ENCODE measurements around the gene TSKU. TPM values are rescaled to one million over a fixed set of nuclear protein-coding genes. Genes with fewer than 3 reads are reported as not detected.

TSKU gene
- total and polyA plus RNA-seq, 9 donors, result 13.9 to 31.9 (median 23.5) TPM

- Histone ChIP-seq H3K9me3 (replicated peaks; ENCODE audit: control insufficient read depth, low read depth, low read length) (no peaks in the 10 kb centered on the region), H3K27me3 (ENCODE audit: control insufficient read depth, insufficient read depth, low read length) (no peaks in the 10 kb centered on the region), H3K4me1 (ENCODE audit: control insufficient read depth, insufficient read depth, low read length) (peaks cover 29% of the 10 kb centered on the region), H3K36me3 (ENCODE audit: control insufficient read depth, insufficient read depth, low read length) (no peaks in the 10 kb centered on the region), H3K27ac (ENCODE audit: low read length) (no peak overlapping the region), H3K4me3 (ENCODE audit: low read length) (no peak overlapping the region)
- WGBS (ENCODE audit: insufficient coverage), result 80% methylated on average over 2 of the region's 3 CpGs
- no peak for DNase-seq
These were observed 51.0 kb downstream of the TSKU start for GRCh38 chr11:76834151-76834550.

DNA sequence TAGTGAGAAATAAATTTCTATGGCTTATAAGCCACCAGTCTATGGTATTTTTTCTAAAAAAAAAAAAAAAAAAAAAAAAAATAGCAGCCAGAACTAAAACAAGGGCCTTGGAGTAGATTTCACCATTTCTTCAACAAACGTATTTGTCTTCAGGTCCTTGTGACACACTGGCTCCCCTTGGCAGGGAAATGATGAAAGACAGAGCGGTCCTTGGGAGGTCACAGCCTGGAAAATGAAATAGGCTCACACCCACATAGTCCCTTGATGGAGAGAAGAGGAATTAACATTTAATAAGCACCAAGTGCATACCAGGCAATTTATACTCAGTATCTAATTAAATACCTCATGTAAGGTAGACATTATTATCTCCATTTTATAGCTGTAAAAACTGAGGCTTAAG is 51.9 kb downstream of the TSKU start:
- DNase-seq, result no peak
- Histone ChIP-seq H3K4me1 (ENCODE audit: control insufficient read depth, insufficient read depth, low read length) (peaks cover 29% of the 10 kb centered on the region), H3K36me3 (ENCODE audit: control insufficient read depth, insufficient read depth, low read length) (no peaks in the 10 kb centered on the region), H3K4me3 (ENCODE audit: low read length) (no peak overlapping the region), H3K27me3 (ENCODE audit: control insufficient read depth, insufficient read depth, low read length) (no peaks in the 10 kb centered on the region), H3K9me3 (replicated peaks; ENCODE audit: control insufficient read depth, low read depth, low read length) (no peaks in the 10 kb centered on the region), H3K27ac (ENCODE audit: low read length) (no peak overlapping the region)
- WGBS (ENCODE audit: insufficient coverage), result no CpG with 5 or more reads among the region's 2 CpGs

DNA sequence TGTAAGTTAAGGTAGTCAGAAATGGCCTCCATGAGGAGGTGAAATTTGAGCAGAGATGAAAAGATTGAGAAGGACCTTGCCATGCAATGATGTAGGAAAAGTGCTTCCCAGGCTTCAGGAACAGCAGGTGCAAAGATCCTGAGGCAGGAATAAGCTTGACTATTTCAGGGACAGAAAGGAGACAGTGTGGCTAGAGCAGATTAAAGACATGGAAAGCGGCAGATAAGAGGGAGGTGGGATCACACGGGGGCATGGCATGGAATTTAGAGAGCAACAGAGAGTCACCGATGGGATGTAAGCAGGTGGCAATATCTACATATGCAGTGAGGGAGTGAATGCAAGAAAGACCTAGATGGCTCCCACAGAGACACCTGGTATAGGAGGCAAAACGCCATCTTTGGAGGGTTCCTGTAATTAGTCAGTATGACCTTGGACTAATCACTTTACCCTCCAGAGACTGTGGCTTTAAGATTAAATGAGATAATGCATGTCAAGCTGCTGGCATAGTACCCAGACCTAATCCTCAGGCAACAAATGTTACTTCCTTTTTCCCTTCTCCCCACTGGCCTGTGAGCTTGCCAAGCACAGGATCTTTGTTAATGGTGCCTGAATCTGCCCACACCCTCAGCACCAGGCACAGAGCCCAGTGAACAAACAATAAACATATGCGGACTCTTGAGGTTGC is 52.9 kb downstream of the TSKU start:
- Histone ChIP-seq H3K36me3 (ENCODE audit: control insufficient read depth, insufficient read depth, low read length) (no peaks in the 10 kb centered on the region), H3K27ac (ENCODE audit: low read length) (no peak overlapping the region), H3K27me3 (ENCODE audit: control insufficient read depth, insufficient read depth, low read length) (peaks cover 2% of the 10 kb centered on the region), H3K4me3 (ENCODE audit: low read length) (no peak overlapping the region), H3K9me3 (replicated peaks; ENCODE audit: control insufficient read depth, low read depth, low read length) (no peaks in the 10 kb centered on the region), H3K4me1 (ENCODE audit: control insufficient read depth, insufficient read depth, low read length) (peaks cover 22% of the 10 kb centered on the region)
- 57% methylated on average over 4 of the region's 5 CpGs for WGBS (ENCODE audit: insufficient coverage)
- peak; percentile 79 for DNase-seq

GRCh38 chr11:76836613-76837291 is 53.6 kb downstream of the TSKU start:
- no peak overlapping the region for H3K4me3 ChIP-seq (ENCODE audit: low read length)
- peaks cover 2% of the 10 kb centered on the region for H3K27me3 ChIP-seq (ENCODE audit: control insufficient read depth, insufficient read depth, low read length)
- H3K27ac ChIP-seq (ENCODE audit: low read length), result no peak overlapping the region
- WGBS (ENCODE audit: insufficient coverage), result 69% methylated on average over 10 of the region's 11 CpGs
- no peak for DNase-seq
- H3K4me1 ChIP-seq (ENCODE audit: control insufficient read depth, insufficient read depth, low read length), result peaks cover 20% of the 10 kb centered on the region
- no peaks in the 10 kb centered on the region for H3K9me3 ChIP-seq (replicated peaks; ENCODE audit: control insufficient read depth, low read depth, low read length)
- no peaks in the 10 kb centered on the region for H3K36me3 ChIP-seq (ENCODE audit: control insufficient read depth, insufficient read depth, low read length)

GRCh38 chr11:76837696-76838677 is 54.8 kb downstream of the TSKU start:
- Histone ChIP-seq H3K4me1 (ENCODE audit: control insufficient read depth, insufficient read depth, low read length) (peaks cover 20% of the 10 kb centered on the region), H3K27me3 (ENCODE audit: control insufficient read depth, insufficient read depth, low read length) (peaks cover 2% of the 10 kb centered on the region), H3K9me3 (replicated peaks; ENCODE audit: control insufficient read depth, low read depth, low read length) (no peaks in the 10 kb centered on the region), H3K36me3 (ENCODE audit: control insufficient read depth, insufficient read depth, low read length) (no peaks in the 10 kb centered on the region), H3K4me3 (ENCODE audit: low read length) (no peak overlapping the region), H3K27ac (ENCODE audit: low read length) (no peak overlapping the region)
- 19% methylated on average over 2 of the region's 7 CpGs for WGBS (ENCODE audit: insufficient coverage)
- DNase-seq, result no peak

DNA sequence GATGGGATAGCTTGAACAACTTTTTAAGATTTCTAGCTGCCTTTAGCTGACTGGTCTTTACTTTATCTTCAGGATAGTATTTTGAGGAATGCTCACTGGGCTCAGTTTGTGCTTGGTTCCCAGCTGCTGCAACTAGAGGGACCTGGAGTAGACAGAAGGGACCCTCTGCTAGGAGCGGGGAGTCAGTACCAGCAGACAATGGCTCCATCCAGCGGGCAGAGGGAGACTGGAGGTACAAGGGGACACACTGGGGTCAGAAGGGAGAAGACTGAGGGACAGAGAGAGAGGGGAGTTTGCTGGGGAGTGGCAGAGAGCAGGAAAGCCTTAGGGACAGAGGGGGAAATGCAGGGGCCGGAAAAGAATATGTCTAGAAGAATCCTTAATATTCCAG is 55.5 kb downstream of the TSKU start:
- peak; percentile 34 for DNase-seq
- Histone ChIP-seq H3K4me3 (ENCODE audit: low read length) (no peak overlapping the region), H3K27me3 (ENCODE audit: control insufficient read depth, insufficient read depth, low read length) (peaks cover 2% of the 10 kb centered on the region), H3K27ac (ENCODE audit: low read length) (no peak overlapping the region), H3K36me3 (ENCODE audit: control insufficient read depth, insufficient read depth, low read length) (no peaks in the 10 kb centered on the region), H3K9me3 (replicated peaks; ENCODE audit: control insufficient read depth, low read depth, low read length) (no peaks in the 10 kb centered on the region), H3K4me1 (ENCODE audit: control insufficient read depth, insufficient read depth, low read length) (peaks cover 20% of the 10 kb centered on the region)
- WGBS (ENCODE audit: insufficient coverage), result 50% methylated on average over 2 of the region's 3 CpGs

- WGBS (ENCODE audit: insufficient coverage), result no CpG with 5 or more reads among the region's 1 CpG
- Histone ChIP-seq H3K9me3 (replicated peaks; ENCODE audit: control insufficient read depth, low read depth, low read length) (no peaks in the 10 kb centered on the region), H3K36me3 (ENCODE audit: control insufficient read depth, insufficient read depth, low read length) (no peaks in the 10 kb centered on the region), H3K27me3 (ENCODE audit: control insufficient read depth, insufficient read depth, low read length) (peaks cover 2% of the 10 kb centered on the region), H3K4me1 (ENCODE audit: control insufficient read depth, insufficient read depth, low read length) (peaks cover 20% of the 10 kb centered on the region), H3K27ac (ENCODE audit: low read length) (no peak overlapping the region), H3K4me3 (ENCODE audit: low read length) (no peak overlapping the region)
- no peak for DNase-seq
These were observed 56.2 kb downstream of the TSKU start for GRCh38 chr11:76839311-76839710.

DNA sequence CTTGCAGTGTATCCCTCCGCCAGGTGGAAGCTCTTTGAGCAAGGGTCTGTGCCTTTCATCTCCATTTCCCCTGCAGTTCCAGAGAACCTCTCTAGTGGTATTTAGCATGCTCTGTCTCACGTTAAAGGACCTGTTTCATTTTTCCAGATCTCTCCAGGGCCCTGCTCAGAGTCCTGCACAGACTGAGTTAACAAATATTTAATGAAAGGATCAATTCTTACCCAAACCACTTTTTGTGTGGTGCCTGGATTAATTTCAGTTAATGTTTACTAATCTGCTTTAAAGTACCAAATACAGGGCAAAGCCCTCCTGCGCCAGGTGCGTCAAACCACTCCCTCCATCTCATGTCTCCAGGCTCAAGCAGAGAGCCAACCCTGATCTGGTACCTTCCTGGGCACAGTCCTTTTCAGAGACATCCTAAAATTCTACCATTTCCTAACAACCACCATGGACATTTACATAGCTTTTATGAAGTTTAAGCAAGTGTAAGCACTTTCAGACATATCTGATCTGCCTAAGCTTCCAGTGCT is 58.8 kb downstream of the TSKU start:
- H3K27ac ChIP-seq (ENCODE audit: low read length), result no peak overlapping the region
- 71% methylated on average over 1 of the region's 4 CpGs for WGBS (ENCODE audit: insufficient coverage)

DNA sequence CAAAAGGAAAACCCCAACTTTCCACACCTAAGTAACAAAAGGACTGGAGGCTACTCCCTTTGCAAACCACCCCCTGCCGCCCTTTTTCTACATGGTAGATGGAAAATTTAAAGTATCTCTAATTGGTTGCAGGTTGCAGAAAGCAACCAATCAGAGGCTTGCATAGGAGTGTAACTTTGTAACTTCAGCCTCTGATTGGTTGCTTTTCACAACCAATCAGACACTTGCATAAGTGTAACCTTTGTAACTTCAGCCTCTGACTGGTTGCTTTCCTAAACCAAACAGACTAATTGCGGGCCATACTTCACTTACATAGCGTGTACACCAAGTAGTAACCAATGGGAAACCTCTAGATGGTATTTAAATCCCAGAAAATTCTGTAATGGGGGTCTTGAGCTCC is 60.8 kb downstream of the TSKU start:
- Histone ChIP-seq H3K27me3 (ENCODE audit: control insufficient read depth, insufficient read depth, low read length) (peaks cover 2% of the 10 kb centered on the region), H3K36me3 (ENCODE audit: control insufficient read depth, insufficient read depth, low read length) (no peaks in the 10 kb centered on the region), H3K4me3 (ENCODE audit: low read length) (no peak overlapping the region), H3K4me1 (ENCODE audit: control insufficient read depth, insufficient read depth, low read length) (no peaks in the 10 kb centered on the region), H3K27ac (ENCODE audit: low read length) (no peak overlapping the region), H3K9me3 (replicated peaks; ENCODE audit: control insufficient read depth, low read depth, low read length) (no peaks in the 10 kb centered on the region)
- no peak for DNase-seq
- WGBS (ENCODE audit: insufficient coverage), result no CpG with 5 or more reads among the region's 3 CpGs

More for the DNA sequence above, 58.8 kb downstream of the TSKU start:
- Histone ChIP-seq H3K9me3 (replicated peaks; ENCODE audit: control insufficient read depth, low read depth, low read length) (no peaks in the 10 kb centered on the region), H3K4me1 (ENCODE audit: control insufficient read depth, insufficient read depth, low read length) (peaks cover 11% of the 10 kb centered on the region), H3K36me3 (ENCODE audit: control insufficient read depth, insufficient read depth, low read length) (no peaks in the 10 kb centered on the region), H3K4me3 (ENCODE audit: low read length) (no peak overlapping the region), H3K27me3 (ENCODE audit: control insufficient read depth, insufficient read depth, low read length) (peaks cover 2% of the 10 kb centered on the region)
- no peak for DNase-seq

GRCh38 chr11:76844511-76844910 is 61.4 kb downstream of the TSKU start:
- no peak overlapping the region for H3K4me3 ChIP-seq (ENCODE audit: low read length)
- no peaks in the 10 kb centered on the region for H3K4me1 ChIP-seq (ENCODE audit: control insufficient read depth, insufficient read depth, low read length)
- no peaks in the 10 kb centered on the region for H3K36me3 ChIP-seq (ENCODE audit: control insufficient read depth, insufficient read depth, low read length)
- H3K9me3 ChIP-seq (replicated peaks; ENCODE audit: control insufficient read depth, low read depth, low read length), result no peaks in the 10 kb centered on the region
- no peak for DNase-seq
- H3K27me3 ChIP-seq (ENCODE audit: control insufficient read depth, insufficient read depth, low read length), result peaks cover 5% of the 10 kb centered on the region
- no peak overlapping the region for H3K27ac ChIP-seq (ENCODE audit: low read length)
- WGBS (ENCODE audit: insufficient coverage), result no CpG with 5 or more reads among the region's 10 CpGs

Measured in muscle of leg (tissue), 11 donors.